Measurements from ENCODE around the gene SELENOF. TPM values are rescaled to one million over a fixed set of nuclear protein-coding genes. Genes with fewer than 3 reads are reported as not detected.

The SELENOF gene
- total RNA-seq, 1 donor from 2014 or later, result 198 TPM

GRCh38 chr1:86953167-86953566 lies 39.2 kb upstream of the SELENOF start:
- Mint-ChIP-seq H3K27me3 (ENCODE audit: unreplicated experiment) (no peaks in the 10 kb centered on the region), H3K4me3 (ENCODE audit: unreplicated experiment) (no peak overlapping the region), H3K27ac (ENCODE audit: unreplicated experiment) (no peak overlapping the region), H3K4me1 (ENCODE audit: unreplicated experiment) (peaks cover 2% of the 10 kb centered on the region), H3K36me3 (ENCODE audit: unreplicated experiment) (no peaks in the 10 kb centered on the region), H3K9me3 (ENCODE audit: unreplicated experiment) (no peaks in the 10 kb centered on the region)
- TF ChIP-seq CTCF (IDR thresholded peaks at IDR 0.05), result no peak
- DNase-seq (ENCODE audit: extremely low spot score, unreplicated experiment), result no peak

- no peak for DNase-seq (ENCODE audit: extremely low spot score, unreplicated experiment)
- no peaks in the 10 kb centered on the region for H3K36me3 Mint-ChIP-seq (ENCODE audit: unreplicated experiment)
- no peaks in the 10 kb centered on the region for H3K27me3 Mint-ChIP-seq (ENCODE audit: unreplicated experiment)
- H3K4me1 Mint-ChIP-seq (ENCODE audit: unreplicated experiment), result no peaks in the 10 kb centered on the region
- TF ChIP-seq CTCF (IDR thresholded peaks at IDR 0.05), result no peak
- no peak overlapping the region for H3K27ac Mint-ChIP-seq (ENCODE audit: unreplicated experiment)
- no peak overlapping the region for H3K4me3 Mint-ChIP-seq (ENCODE audit: unreplicated experiment)
- no peaks in the 10 kb centered on the region for H3K9me3 Mint-ChIP-seq (ENCODE audit: unreplicated experiment)
Observed at GRCh38 chr1:86951430-86951829, 37.5 kb upstream of the SELENOF start.

GRCh38 chr1:86950712-86951419 lies 36.9 kb upstream of the SELENOF start:
- no peaks in the 10 kb centered on the region for H3K27me3 Mint-ChIP-seq (ENCODE audit: unreplicated experiment)
- no peaks in the 10 kb centered on the region for H3K9me3 Mint-ChIP-seq (ENCODE audit: unreplicated experiment)
- H3K4me1 Mint-ChIP-seq (ENCODE audit: unreplicated experiment), result no peaks in the 10 kb centered on the region
- H3K27ac Mint-ChIP-seq (ENCODE audit: unreplicated experiment), result no peak overlapping the region
- H3K4me3 Mint-ChIP-seq (ENCODE audit: unreplicated experiment), result no peak overlapping the region
- no peak for TF ChIP-seq CTCF (IDR thresholded peaks at IDR 0.05)
- DNase-seq (ENCODE audit: extremely low spot score, unreplicated experiment), result no peak
- H3K36me3 Mint-ChIP-seq (ENCODE audit: unreplicated experiment), result no peaks in the 10 kb centered on the region

GRCh38 chr1:86948212-86948611 lies 34.3 kb upstream of the SELENOF start:
- Mint-ChIP-seq H3K27me3 (ENCODE audit: unreplicated experiment) (no peaks in the 10 kb centered on the region), H3K9me3 (ENCODE audit: unreplicated experiment) (no peaks in the 10 kb centered on the region), H3K4me1 (ENCODE audit: unreplicated experiment) (no peaks in the 10 kb centered on the region), H3K27ac (ENCODE audit: unreplicated experiment) (no peak overlapping the region), H3K4me3 (ENCODE audit: unreplicated experiment) (no peak overlapping the region), H3K36me3 (ENCODE audit: unreplicated experiment) (no peaks in the 10 kb centered on the region)
- TF ChIP-seq CTCF (IDR thresholded peaks at IDR 0.05), result no peak
- DNase-seq (ENCODE audit: extremely low spot score, unreplicated experiment), result no peak

- Mint-ChIP-seq H3K9me3 (ENCODE audit: unreplicated experiment) (no peaks in the 10 kb centered on the region), H3K4me3 (ENCODE audit: unreplicated experiment) (no peak overlapping the region), H3K27ac (ENCODE audit: unreplicated experiment) (no peak overlapping the region), H3K36me3 (ENCODE audit: unreplicated experiment) (no peaks in the 10 kb centered on the region), H3K4me1 (ENCODE audit: unreplicated experiment) (peaks cover 2% of the 10 kb centered on the region), H3K27me3 (ENCODE audit: unreplicated experiment) (no peaks in the 10 kb centered on the region)
- TF ChIP-seq CTCF (IDR thresholded peaks at IDR 0.05), result no peak
- DNase-seq (ENCODE audit: extremely low spot score, unreplicated experiment), result no peak
Observed at GRCh38 chr1:86942743-86943142, 28.8 kb upstream of the SELENOF start.
